Epithelial cell of prostate (primary cell): ENCODE measurements around the gene BRAP.
"Not testable (repeated sequence)": the region's sequence is repeated elsewhere in the genome, so short reads cannot be mapped to it uniquely, and the experiment has no call there.

Experiments used
- DNase-seq: peaks from one replicate; pipeline ENCODE4 v3.0.0-alpha.2; 2011; ENCODE audit warnings: low read depth, low spot score
- H3K27ac ChIP-seq: fragments of 450-650 bp; 2 replicates; pipeline ENCODE4 v1.5.1; 2017; ENCODE audit warnings: mild to moderate bottlenecking

The BRAP gene

GRCh38 chr12:111626230-111626629 is 59.5 kb downstream of the BRAP start:
- no peak overlapping the region for H3K27ac ChIP-seq
- DNase-seq = no peak

GRCh38 chr12:111624540-111624939 is 61.2 kb downstream of the BRAP start:
- peak; percentile 72 for DNase-seq
- peak overlapping the region; percentile 44 for H3K27ac ChIP-seq

GRCh38 chr12:111617841-111618240 is 67.9 kb downstream of the BRAP start:
- H3K27ac ChIP-seq, DNase-seq: not testable (repeated sequence)

GRCh38 chr12:111616177-111616623 is 69.6 kb downstream of the BRAP start:
- DNase-seq = no peak
- H3K27ac ChIP-seq = no peak overlapping the region

GRCh38 chr12:111607239-111607638 is 78.5 kb downstream of the BRAP start:
- no peak overlapping the region for H3K27ac ChIP-seq
- DNase-seq = no peak

GRCh38 chr12:111606767-111607230 is 79.0 kb downstream of the BRAP start:
- H3K27ac ChIP-seq = no peak overlapping the region

GRCh38 chr12:111605911-111606766 is 79.6 kb downstream of the BRAP start:
- no peak overlapping the region for H3K27ac ChIP-seq
- no peak for DNase-seq

More at GRCh38 chr12:111606767-111607230, 79.0 kb downstream of the BRAP start:
- DNase-seq = no peak

GRCh38 chr12:111602857-111603256 is 82.9 kb downstream of the BRAP start:
- not testable (repeated sequence) for DNase-seq, H3K27ac ChIP-seq

- no peak overlapping the region for H3K27ac ChIP-seq
- no peak for DNase-seq
Measured at GRCh38 chr12:111602348-111602747, 83.4 kb downstream of the BRAP start.

GRCh38 chr12:111600986-111601385 is 84.8 kb downstream of the BRAP start:
- H3K27ac ChIP-seq, DNase-seq: not testable (repeated sequence)

GRCh38 chr12:111600205-111600642 is 85.5 kb downstream of the BRAP start:
- H3K27ac ChIP-seq = peak overlapping the region; percentile 95
- no peak for DNase-seq

- peak overlapping the region; percentile 95 for H3K27ac ChIP-seq
- DNase-seq = no peak
Measured at GRCh38 chr12:111599453-111600204, 86.1 kb downstream of the BRAP start.

GRCh38 chr12:111598637-111599452 is 86.9 kb downstream of the BRAP start, which contains the start of gene ATXN2:
Gene ATXN2, minus strand, starts transcription at chr12:111599315. Its CDS starts 281 bp downstream, at chr12:111599034.
- peak within 1 kb of the TSS; percentile 95 for H3K27ac ChIP-seq
- DNase-seq = no peak

- no peak for DNase-seq
Measured at GRCh38 chr12:111597831-111598636, 87.7 kb downstream of the BRAP start.

GRCh38 chr12:111596985-111597830 is 88.5 kb downstream of the BRAP start:
- DNase-seq = no peak

More at GRCh38 chr12:111597831-111598636, 87.7 kb downstream of the BRAP start:
- peak overlapping the region; percentile 95 for H3K27ac ChIP-seq

GRCh38 chr12:111595341-111595835 is 90.4 kb downstream of the BRAP start:
- DNase-seq, H3K27ac ChIP-seq: not testable (repeated sequence)

More at GRCh38 chr12:111596985-111597830, 88.5 kb downstream of the BRAP start:
- H3K27ac ChIP-seq = peak overlapping the region; percentile 95
